Stimulated activated CD4-positive, alpha-beta T cell treated with anti-CD3 and anti-CD28 coated beads, TNF-alpha, amount 100 ng/mL, for 48 hours (primary cell): ENCODE measurements around the gene FAM3B.

Source experiments
- DNase-seq, 3 donors: peaks; one replicate each; pipeline ENCODE4 v3.0.0-alpha.2; 2020; ENCODE audit warnings: low read depth in 3 of 3

The FAM3B gene

GRCh38 chr21:41319273-41319672 is 2.7 kb downstream of the FAM3B start:
- no peak for DNase-seq

- no peak for DNase-seq
Measured at GRCh38 chr21:41321211-41321907, 4.8 kb downstream of the FAM3B start.

DNA sequence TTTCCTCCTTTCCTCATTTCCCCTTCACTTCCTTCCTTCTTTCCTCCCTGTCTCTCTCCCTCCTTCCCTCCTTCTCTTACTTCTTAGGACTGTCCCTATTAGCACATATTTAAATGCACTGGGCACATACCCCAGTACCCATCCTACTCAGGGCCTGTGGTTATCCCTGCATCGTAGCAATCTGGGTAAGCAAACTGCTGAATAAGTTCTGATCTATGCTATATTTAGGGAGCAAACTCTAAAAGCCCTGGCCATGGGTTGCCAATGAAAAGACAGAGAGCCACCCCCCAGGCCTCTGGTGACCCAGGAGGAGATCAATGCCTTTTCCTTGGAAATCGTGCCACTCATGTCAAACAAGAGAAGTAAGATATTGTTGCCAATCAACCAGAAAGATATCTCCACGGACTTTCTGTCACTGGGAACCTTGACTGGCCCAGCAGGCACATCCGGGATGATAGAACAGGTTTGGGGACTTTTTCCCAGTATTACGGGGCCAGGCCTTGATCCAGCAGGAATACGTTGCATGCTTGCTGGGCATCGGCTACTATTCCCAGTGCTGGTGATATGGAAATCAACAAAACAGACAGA is 5.4 kb downstream of the FAM3B start:
- no peak for DNase-seq

DNA sequence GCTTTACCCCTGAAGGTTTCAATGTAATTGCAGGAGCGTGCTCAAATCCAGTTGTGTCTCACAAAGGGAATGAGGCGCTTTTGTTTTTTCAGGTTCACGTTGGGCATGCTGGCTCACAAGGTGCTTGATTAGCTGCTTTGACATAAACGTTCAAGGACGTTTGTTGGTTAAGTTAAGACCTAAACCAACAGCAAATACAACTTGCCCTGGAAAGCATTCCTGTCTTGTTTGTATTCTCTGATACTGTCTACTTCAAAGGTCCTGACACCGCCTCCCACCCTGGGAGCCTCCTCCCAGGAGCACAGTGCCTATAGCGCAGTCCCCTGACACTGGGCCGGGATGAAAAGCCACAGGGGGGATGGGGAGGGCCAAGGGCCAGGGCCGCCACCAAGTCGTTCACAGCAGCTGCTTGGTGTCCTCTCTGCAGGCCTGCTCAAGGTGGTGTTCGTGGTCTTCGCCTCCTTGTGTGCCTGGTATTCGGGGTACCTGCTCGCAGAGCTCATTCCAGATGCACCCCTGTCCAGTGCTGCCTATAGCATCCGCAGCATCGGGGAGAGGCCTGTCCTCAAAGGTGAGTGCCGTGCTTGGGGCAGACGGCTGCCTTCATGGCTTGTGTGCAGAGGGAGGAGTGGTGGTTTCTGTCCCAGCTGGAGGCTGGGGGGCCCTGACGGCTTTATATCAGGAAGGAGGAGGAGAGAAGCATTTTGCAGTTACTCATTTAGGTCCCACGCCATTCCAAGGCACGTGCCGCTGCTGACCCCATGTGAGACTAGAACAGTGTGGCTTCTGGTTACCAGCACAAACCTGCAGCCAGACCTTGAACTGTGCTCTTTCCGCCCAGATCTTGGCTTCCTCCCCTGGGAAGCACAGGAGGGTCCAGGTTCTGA is 6.1 kb downstream of the FAM3B start:
- no peak for DNase-seq

GRCh38 chr21:41325138-41325912 is 8.7 kb downstream of the FAM3B start:
- DNase-seq = no peak

GRCh38 chr21:41326414-41327080 is 9.9 kb downstream of the FAM3B start:
- DNase-seq = no peak

DNA sequence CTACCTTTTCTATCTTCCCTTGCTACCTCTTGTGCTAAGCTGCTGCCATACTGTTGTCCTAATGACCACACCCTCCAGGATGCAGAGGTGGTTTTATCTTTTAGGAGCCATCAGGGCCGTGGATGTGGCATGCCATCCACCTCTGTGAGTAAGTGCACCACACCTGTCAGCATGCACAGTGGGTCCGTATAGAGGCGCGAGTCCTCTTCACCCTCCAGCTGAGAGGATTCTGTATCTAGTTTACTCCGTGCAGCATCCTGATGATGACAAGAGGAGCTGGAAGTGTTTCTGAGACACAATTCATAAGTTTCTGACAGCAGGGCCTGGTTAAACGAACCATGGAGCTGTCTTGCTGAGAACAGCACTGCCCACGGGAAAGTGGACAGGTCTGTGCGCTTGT is 11.2 kb downstream of the FAM3B start:
- no peak for DNase-seq

DNA sequence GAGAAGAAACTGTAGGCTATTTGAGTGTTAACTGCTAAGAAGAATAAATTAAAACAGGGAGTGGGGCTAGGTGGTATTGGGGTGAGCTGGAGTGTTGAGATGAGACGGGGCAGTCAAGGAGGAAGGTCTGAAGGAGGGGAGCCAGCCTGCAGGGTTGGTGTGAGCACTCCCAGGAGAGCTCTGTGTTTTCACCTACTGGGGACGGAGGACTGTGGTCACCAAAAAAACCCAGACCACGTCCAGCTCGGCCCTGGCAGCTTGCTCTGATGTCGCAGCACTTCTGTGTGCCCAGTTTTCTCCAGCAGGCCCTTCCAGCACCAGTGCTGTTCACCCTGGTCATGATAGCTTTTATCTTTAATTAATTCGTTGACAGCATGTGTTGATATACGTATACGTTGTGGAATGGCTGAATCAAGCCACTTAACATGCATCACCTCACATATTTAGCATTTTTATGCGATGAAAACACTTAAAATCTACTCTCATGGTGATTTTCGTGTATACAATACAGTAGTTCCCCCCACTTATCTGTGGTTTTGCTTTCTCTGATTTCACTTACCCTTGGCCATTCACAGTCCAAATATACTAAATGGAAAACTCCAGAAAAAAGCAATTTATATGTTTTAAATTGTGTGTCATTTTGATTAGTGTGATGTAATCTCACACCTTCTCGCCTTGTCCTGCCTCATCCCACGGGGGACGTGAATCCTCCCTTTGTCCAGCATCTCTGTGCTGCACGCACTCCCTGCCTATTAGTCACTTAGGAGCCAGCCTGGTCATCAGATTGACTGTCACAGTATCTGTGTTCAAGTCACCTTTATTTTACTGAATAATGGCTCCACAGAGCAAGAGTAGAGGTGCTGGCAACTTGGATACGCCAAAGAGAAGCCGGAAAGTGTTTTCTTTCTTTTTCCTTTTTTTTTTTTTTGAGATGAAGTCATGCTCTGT is 12.3 kb downstream of the FAM3B start:
- DNase-seq = no peak

- no peak for DNase-seq
Measured at GRCh38 chr21:41333752-41334151, 17.2 kb downstream of the FAM3B start.

GRCh38 chr21:41337515-41337914 is 20.9 kb downstream of the FAM3B start:
- no peak for DNase-seq

DNA sequence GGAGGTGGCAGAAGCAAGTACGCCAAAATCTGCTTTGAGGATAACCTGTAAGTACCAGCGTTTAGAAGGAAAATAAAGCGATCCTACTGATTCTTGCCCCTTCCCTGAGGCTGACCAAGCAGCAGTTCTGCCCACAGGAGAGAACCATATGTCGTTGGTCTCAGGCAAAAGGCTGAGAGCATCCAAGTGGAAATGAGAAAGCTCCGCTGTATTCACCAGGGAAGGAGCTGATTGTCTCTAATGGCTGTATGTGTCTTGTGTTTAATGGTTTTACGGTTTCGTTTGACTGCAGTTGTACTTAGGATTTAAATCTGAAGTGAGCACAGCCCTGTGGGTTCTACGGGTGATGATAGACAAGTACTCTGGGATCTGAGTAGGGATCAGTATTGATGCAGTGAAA is 21.9 kb downstream of the FAM3B start:
- no peak for DNase-seq

DNA sequence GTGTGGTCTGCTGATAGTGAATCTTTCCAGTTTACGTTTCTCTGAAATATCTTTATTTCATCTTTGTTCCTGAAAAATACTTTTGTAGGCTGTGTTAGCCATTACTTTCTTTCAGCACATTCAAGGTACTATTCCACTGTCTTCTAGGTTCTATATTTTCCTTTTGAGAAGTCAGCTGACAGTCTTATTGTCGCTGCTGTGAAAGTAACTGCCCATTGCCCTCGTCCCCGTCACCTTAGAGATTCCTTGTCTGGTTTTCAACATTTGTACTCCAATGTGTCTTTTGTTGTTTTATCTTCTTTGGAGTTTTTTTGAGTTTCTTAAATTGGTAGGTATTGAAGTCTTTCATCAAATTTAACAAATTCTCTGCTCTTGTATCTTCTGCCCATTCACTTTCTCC is 25.4 kb downstream of the FAM3B start:
- no peak for DNase-seq

DNA sequence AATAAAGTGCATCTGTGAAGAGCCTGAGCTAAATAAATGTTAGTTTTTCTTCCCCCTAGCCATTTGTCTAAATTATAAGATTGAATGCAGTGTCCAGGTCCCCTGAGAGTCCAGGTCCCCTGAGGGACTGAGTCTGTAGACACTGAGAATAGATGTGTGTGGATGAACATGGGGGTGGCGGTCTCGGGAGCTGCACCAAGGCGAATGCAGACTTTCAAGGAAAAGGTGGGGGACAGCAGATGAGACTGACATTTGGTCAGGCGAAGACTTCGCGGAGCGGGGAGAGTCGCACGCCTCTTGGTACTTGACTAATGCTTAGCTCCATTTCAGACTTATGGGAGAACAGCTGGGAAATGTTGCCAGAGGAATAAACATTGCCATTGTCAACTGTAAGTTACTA is 27.5 kb downstream of the FAM3B start:
- DNase-seq = no peak

GRCh38 chr21:41345356-41345755 is 28.8 kb downstream of the FAM3B start:
- no peak for DNase-seq

DNA sequence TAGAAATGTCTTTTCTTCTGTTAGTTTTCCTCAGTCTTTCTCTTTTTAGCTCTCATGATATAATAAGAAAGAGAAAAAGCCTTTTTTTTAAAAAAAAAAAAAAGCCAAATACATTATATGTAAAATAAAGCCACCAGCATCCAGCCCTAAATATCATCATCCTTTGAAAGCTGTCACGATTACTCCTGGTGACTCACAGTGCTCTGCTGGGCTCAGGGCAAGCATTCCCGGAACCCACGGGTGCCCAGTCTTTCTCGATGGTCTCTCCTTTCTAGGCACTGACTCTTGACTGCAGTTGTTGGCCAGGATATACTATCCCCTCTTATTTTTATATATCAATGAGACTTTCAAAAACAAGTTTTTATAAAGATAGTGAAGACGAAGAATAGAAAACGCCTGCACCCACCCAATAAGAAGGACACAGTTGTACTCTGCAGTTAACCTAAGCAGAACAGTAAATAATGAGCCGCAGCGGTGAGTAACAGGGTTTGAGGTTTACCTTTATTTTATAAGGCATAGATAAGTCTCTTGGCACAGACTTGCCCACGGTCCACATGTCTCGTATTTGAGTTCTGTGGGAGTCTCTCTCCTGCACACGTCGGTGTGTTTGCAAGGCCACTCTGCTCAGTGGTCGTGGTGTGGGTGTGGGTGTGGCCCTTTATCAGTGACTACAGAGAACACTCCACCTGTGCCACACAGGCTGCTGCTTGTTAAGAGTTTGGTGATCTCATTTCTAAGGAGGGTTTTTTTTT is 29.5 kb downstream of the FAM3B start:
- no peak for DNase-seq

DNA sequence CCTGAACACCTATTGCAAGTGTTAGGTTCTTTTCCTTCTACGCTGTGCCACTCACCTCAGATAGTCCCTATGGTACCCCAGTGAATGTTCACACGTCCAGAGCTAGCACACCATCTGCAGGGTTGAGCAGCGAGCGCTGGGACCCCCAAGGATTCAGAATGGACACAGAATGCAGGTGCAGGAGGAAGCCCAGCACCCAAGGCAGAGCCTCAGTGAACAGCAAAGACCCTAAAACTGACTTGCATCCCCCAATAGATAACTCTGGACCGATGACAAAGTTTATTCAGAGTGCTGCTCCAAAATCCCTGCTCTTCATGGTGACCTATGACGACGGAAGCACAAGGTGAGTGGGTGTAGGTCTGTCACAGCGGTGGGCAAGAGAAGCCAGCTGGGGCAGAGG is 30.2 kb downstream of the FAM3B start:
- no peak for DNase-seq

GRCh38 chr21:41348434-41348833 is 31.8 kb downstream of the FAM3B start:
- DNase-seq = no peak

GRCh38 chr21:41349126-41349525 is 32.5 kb downstream of the FAM3B start:
- no peak for DNase-seq

- DNase-seq = no peak
Measured at GRCh38 chr21:41349619-41350390, 33.2 kb downstream of the FAM3B start.
